Chondrocyte (in vitro differentiated cells): ENCODE measurements around the gene NCAPG2. TPM values are rescaled to one million over a fixed set of nuclear protein-coding genes. Genes with fewer than 3 reads are reported as not detected.

Experiments
- DNase-seq: peaks from one replicate; pipeline ENCODE4 v3.0.0; 2021; ENCODE audit warnings: mixed read lengths, low spot score
- H3K27ac Mint-ChIP-seq: one replicate; pipeline ENCODE4 v1.8.0; 2021; ENCODE audit warnings: mild to moderate bottlenecking, moderate library complexity, mixed read lengths; ENCODE audit not compliant: unreplicated experiment
- H3K27me3 Mint-ChIP-seq: 2 replicates; pipeline ENCODE4 v1.8.0; 2021; ENCODE audit warnings: low read depth, mixed read lengths
- H3K36me3 Mint-ChIP-seq: 2 replicates; pipeline ENCODE4 v1.8.0; 2021; ENCODE audit warnings: low read depth, mixed read lengths
- H3K4me1 Mint-ChIP-seq: 2 replicates; pipeline ENCODE4 v1.8.0; 2021; ENCODE audit warnings: low read depth, mild to moderate bottlenecking, mixed read lengths
- H3K4me3 Mint-ChIP-seq: one replicate; pipeline ENCODE4 v1.8.0; 2021; ENCODE audit warnings: mild to moderate bottlenecking, moderate library complexity, mixed read lengths; ENCODE audit not compliant: unreplicated experiment
- H3K9me3 Mint-ChIP-seq: 2 replicates; pipeline ENCODE4 v1.8.0; 2021; ENCODE audit warnings: low read depth, mixed read lengths
- total RNA-seq: library from RNA; stranded (reverse); gene quantifications from 3 replicates; pipeline ENCODE4 v1.2.1, GENCODE V29; 2021
- TF ChIP-seq, protein P1 (sequence below): fragments of 200-600 bp; sonication (generic); IDR thresholded peaks from 2 replicates; pipeline ENCODE4 v1.5.0; 2021; ENCODE audit warnings: antibody characterized with exemption, mild to moderate bottlenecking, moderate library complexity

NCAPG2 gene
- total RNA-seq, 1 donor from 2014 or later: 13.0 TPM

- Mint-ChIP-seq H3K9me3 (no peaks in the 10 kb centered on the region), H3K4me3 (no peak overlapping the region), H3K4me1 (no peaks in the 10 kb centered on the region), H3K36me3 (no peaks in the 10 kb centered on the region), H3K27ac (no peak overlapping the region), H3K27me3 (peaks cover 7% of the 10 kb centered on the region)
- TF ChIP-seq, protein P1, sequence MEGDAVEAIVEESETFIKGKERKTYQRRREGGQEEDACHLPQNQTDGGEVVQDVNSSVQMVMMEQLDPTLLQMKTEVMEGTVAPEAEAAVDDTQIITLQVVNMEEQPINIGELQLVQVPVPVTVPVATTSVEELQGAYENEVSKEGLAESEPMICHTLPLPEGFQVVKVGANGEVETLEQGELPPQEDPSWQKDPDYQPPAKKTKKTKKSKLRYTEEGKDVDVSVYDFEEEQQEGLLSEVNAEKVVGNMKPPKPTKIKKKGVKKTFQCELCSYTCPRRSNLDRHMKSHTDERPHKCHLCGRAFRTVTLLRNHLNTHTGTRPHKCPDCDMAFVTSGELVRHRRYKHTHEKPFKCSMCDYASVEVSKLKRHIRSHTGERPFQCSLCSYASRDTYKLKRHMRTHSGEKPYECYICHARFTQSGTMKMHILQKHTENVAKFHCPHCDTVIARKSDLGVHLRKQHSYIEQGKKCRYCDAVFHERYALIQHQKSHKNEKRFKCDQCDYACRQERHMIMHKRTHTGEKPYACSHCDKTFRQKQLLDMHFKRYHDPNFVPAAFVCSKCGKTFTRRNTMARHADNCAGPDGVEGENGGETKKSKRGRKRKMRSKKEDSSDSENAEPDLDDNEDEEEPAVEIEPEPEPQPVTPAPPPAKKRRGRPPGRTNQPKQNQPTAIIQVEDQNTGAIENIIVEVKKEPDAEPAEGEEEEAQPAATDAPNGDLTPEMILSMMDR: no peak
- DNase-seq: no peak
These were observed 12.2 kb upstream of the NCAPG2 start for GRCh38 chr7:158716802-158717201.

DNA sequence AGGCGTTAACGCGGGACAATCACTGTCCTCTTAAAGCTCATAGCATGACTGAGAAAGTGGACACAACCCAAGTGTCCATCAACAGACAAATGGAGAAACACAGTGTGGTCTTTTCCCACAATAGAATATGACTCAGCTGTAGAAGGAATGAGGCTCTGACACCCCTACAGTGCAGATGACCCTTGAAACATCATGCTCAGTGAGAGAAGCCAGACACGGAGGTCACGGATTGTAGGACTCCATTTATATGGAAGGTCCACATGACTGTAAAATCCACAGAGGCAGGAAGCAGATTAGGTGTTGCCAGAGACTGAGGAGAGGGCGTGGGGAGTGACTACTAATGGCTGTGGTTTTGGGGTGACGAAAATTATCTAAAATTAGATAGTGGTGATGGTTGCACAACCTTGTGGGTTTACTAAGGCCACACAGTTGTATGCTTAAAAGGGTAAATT, 6.1 kb upstream of the NCAPG2 start:
- DNase-seq: no peak

GRCh38 chr7:158707610-158708009, 3.0 kb upstream of the NCAPG2 start:
- Mint-ChIP-seq H3K4me3 (no peak overlapping the region), H3K9me3 (no peaks in the 10 kb centered on the region), H3K27me3 (no peaks in the 10 kb centered on the region), H3K36me3 (no peaks in the 10 kb centered on the region), H3K27ac (no peak overlapping the region), H3K4me1 (peaks cover 27% of the 10 kb centered on the region)
- TF ChIP-seq, protein P1: no peak
- DNase-seq: no peak

More for the DNA sequence above, 6.1 kb upstream of the NCAPG2 start:
- TF ChIP-seq, protein P1: no peak
- no peaks in the 10 kb centered on the region for H3K27me3 Mint-ChIP-seq
- H3K4me3 Mint-ChIP-seq: no peak overlapping the region
- no peaks in the 10 kb centered on the region for H3K36me3 Mint-ChIP-seq
- peaks cover 14% of the 10 kb centered on the region for H3K4me1 Mint-ChIP-seq
- peak overlapping the region; percentile 32 for H3K27ac Mint-ChIP-seq
- no peaks in the 10 kb centered on the region for H3K9me3 Mint-ChIP-seq

- no peak overlapping the region for H3K4me3 Mint-ChIP-seq
- H3K9me3 Mint-ChIP-seq: no peaks in the 10 kb centered on the region
- TF ChIP-seq, protein P1: no peak
- H3K4me1 Mint-ChIP-seq: peaks cover 27% of the 10 kb centered on the region
- H3K27ac Mint-ChIP-seq: no peak overlapping the region
- H3K36me3 Mint-ChIP-seq: no peaks in the 10 kb centered on the region
- H3K27me3 Mint-ChIP-seq: no peaks in the 10 kb centered on the region
- DNase-seq: no peak
These were observed 2.3 kb upstream of the NCAPG2 start for GRCh38 chr7:158706710-158707590.

- no peaks in the 10 kb centered on the region for H3K36me3 Mint-ChIP-seq
- no peak overlapping the region for H3K27ac Mint-ChIP-seq
- DNase-seq: no peak
- peaks cover 27% of the 10 kb centered on the region for H3K4me1 Mint-ChIP-seq
- TF ChIP-seq, protein P1: no peak
- H3K4me3 Mint-ChIP-seq: no peak overlapping the region
- no peaks in the 10 kb centered on the region for H3K27me3 Mint-ChIP-seq
- no peaks in the 10 kb centered on the region for H3K9me3 Mint-ChIP-seq
These were observed 1.7 kb upstream of the NCAPG2 start for GRCh38 chr7:158706273-158706704.
